Calu3 (cell line): ENCODE results near the gene SH3PXD2B. TPM values are rescaled to one million over a fixed set of nuclear protein-coding genes. Genes with fewer than 3 reads are reported as not detected.

ENCODE experiments used
- BruUV-seq: library from RNA; stranded (reverse); fragments of 400-500 nt; replicated peaks from 2 replicates; lab custom pipeline; 2021; lab: Mats Ljungman, UMichigan
- CTCF ChIA-PET: fragments of 300-600 bp; sonication (Branson Sonifier 250); formaldehyde crosslinking; loops from one replicate; lab custom pipeline; 2022; ENCODE audit warnings: antibody characterized with exemption; lab: Charles Lee
- DNase-seq: peaks from one replicate; pipeline ENCODE4 v3.0.0; 2022
- H3K27ac Mint-ChIP-seq: one replicate; pipeline ENCODE4 v1.8.0; 2022; ENCODE audit warnings: mixed read lengths; ENCODE audit not compliant: unreplicated experiment
- H3K27me3 Mint-ChIP-seq: one replicate; pipeline ENCODE4 v1.8.0; 2022; ENCODE audit warnings: mixed read lengths; ENCODE audit not compliant: unreplicated experiment
- H3K36me3 Mint-ChIP-seq: one replicate; pipeline ENCODE4 v1.8.0; 2022; ENCODE audit warnings: mild to moderate bottlenecking, moderate library complexity, mixed read lengths; ENCODE audit not compliant: insufficient read depth, unreplicated experiment
- H3K4me1 Mint-ChIP-seq: one replicate; pipeline ENCODE4 v1.8.0; 2022; ENCODE audit warnings: mild to moderate bottlenecking, low read depth, mixed read lengths; ENCODE audit not compliant: unreplicated experiment
- H3K4me3 Mint-ChIP-seq: one replicate; pipeline ENCODE4 v1.8.0; 2022; ENCODE audit warnings: mild to moderate bottlenecking, low read depth, moderate library complexity, mixed read lengths; ENCODE audit not compliant: unreplicated experiment
- H3K9me3 Mint-ChIP-seq: one replicate; pipeline ENCODE4 v1.8.0; 2022; ENCODE audit warnings: low read depth, mixed read lengths; ENCODE audit not compliant: unreplicated experiment
- CTCF ChIP-seq: fragments of 200-600 bp; IDR thresholded peaks from one replicate; pipeline ENCODE4 v1.8.0; 2022; ENCODE audit warnings: antibody characterized with exemption; ENCODE audit not compliant: unreplicated experiment
- intact Hi-C: fragments of 100-400 bp; cut with micrococcal nuclease; formaldehyde crosslinking; loops from one replicate; pipeline ENCODE4 v1.10.0; 2022; ENCODE audit not compliant: unreplicated experiment
- total RNA-seq: library from RNA; stranded (reverse); gene quantifications from 2 replicates; pipeline ENCODE4 v1.2.3, GENCODE V29; 2022

The SH3PXD2B gene
- total RNA-seq, 1 experiment from 2014 or later: 25.6 TPM

GRCh38 chr5:172448999-172449398 is 5.3 kb downstream of the SH3PXD2B start:
- Mint-ChIP-seq H3K9me3 (no peaks in the 10 kb centered on the region), H3K27ac (no peak overlapping the region), H3K27me3 (no peaks in the 10 kb centered on the region), H3K36me3 (peaks cover 12% of the 10 kb centered on the region), H3K4me1 (peaks cover 45% of the 10 kb centered on the region), H3K4me3 (no peak overlapping the region)
- no peak for DNase-seq
- intact Hi-C loops: no loop called here
- BruUV-seq: no TSS peak
- no peak for TF ChIP-seq CTCF
- CTCF ChIA-PET: no interaction called here

GRCh38 chr5:172447646-172448365 is 6.5 kb downstream of the SH3PXD2B start:
- CTCF ChIA-PET: interaction anchor here (2.1 kb wide), 1 partner anchor 10 kb away, joined by 8 read pairs; no protein-coding TSS in a partner anchor
- Mint-ChIP-seq H3K9me3 (no peaks in the 10 kb centered on the region), H3K27me3 (no peaks in the 10 kb centered on the region), H3K4me3 (no peak overlapping the region), H3K4me1 (peaks cover 46% of the 10 kb centered on the region), H3K36me3 (peaks cover under 1% of the 10 kb centered on the region), H3K27ac (no peak overlapping the region)
- intact Hi-C loops: no loop called here
- TF ChIP-seq CTCF: no peak
- no peak for DNase-seq
- BruUV-seq: no TSS peak

DNA sequence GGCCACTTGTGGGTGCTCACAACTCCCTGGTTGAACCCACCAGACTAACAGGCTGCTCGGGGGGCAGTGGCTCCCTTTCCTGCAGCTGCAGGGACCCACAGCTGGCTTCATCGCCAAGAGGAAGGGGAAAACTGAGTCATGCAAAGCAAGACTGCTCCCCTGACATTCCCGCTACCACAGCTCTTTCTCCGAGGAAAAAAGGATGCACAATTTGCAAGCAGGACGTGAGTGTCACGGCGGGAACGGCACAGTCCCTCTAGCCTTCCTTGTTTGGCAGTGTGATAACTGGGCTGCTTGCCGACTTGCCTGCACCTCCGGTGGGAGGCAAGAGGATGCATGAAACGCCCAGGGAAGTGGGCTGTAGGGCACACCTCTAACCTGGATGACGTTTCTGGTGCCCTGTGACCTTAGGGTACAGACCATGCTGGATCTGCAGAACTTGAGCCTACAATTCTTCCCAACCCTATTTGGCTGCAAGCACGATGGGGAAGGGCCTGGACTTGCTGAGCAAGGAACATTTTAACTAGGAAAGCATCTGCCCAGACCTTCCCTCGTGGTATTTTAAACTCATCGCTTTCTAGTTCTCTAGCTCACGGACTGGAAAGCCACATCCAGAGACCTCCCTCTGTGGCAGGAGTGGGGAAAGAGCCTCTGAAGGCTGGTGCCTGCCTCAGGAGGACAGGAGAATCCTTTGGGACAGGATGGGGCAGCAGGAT is 7.8 kb downstream of the SH3PXD2B start:
- no peak for TF ChIP-seq CTCF
- Mint-ChIP-seq H3K36me3 (no peaks in the 10 kb centered on the region), H3K4me1 (peaks cover 33% of the 10 kb centered on the region), H3K27me3 (no peaks in the 10 kb centered on the region), H3K4me3 (no peak overlapping the region), H3K27ac (no peak overlapping the region), H3K9me3 (no peaks in the 10 kb centered on the region)
- DNase-seq: no peak
- no TSS peak for BruUV-seq
- CTCF ChIA-PET: interaction anchor here (0.6 to 2.1 kb wide), 2 partner anchors 9 to 132 kb away, joined by 3 to 8 read pairs; no protein-coding TSS in a partner anchor
- intact Hi-C loops: no loop called here

DNA sequence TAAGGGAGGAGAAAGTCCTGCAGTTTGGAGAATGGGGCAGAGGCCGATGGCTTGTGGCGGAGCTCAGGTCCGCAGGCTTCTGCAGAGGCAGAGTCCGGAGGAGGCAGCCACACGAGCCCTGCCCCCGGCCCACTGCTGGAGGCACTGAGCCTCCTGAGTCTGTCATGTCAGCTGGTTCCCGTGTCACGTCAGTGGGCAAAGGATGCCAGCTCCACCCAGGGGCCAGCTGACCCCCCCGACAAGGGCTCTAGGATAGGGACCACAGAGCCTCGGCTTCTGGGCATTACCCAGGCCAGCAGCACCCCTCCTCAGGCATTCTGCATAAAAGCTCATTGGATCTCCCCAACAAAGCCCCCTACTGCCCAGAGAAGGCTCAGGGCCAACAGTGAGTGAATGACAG is 8.5 kb downstream of the SH3PXD2B start:
- CTCF ChIA-PET: interaction anchor here (2.1 kb wide), 1 partner anchor 8 kb away, joined by 8 read pairs; no protein-coding TSS in a partner anchor
- no peak for DNase-seq
- Mint-ChIP-seq H3K27me3 (no peaks in the 10 kb centered on the region), H3K4me3 (no peak overlapping the region), H3K4me1 (peaks cover 26% of the 10 kb centered on the region), H3K36me3 (no peaks in the 10 kb centered on the region), H3K27ac (no peak overlapping the region), H3K9me3 (no peaks in the 10 kb centered on the region)
- TF ChIP-seq CTCF: no peak
- BruUV-seq: no TSS peak
- intact Hi-C loops: no loop called here
